Gastroesophageal sphincter (tissue), 4 donors: ENCODE measurements around the gene CCDC92. TPM values are rescaled to one million over a fixed set of nuclear protein-coding genes. Genes with fewer than 3 reads are reported as not detected.

Source experiments
- ATAC-seq: fragments of 150-250 bp; one replicate; pipeline ENCODE4 v1.9.1; 2016; ENCODE audit warnings: mild to moderate bottlenecking, moderate library complexity
- H3K27ac ChIP-seq, 4 donors: fragments of 200-600 bp; sonication (generic) in 3 of 4; 1 replicate in 3 of 4; 2 replicates in 1 of 4; pipeline ENCODE4 v1.5.1; 2016 to 2019
- H3K27me3 ChIP-seq: fragments of 200-600 bp; sonication (generic); one replicate; pipeline ENCODE4 v1.5.1; 2019
- H3K36me3 ChIP-seq, 2 donors: fragments of 200-600 bp; sonication (generic); one replicate each; pipeline ENCODE4 v1.5.1; 2019; ENCODE audit warnings: control low read depth in 1 of 2
- H3K4me1 ChIP-seq, 3 donors: fragments of 200-600 bp; sonication (generic); 1 replicate in 2 of 3; 2 replicates in 1 of 3; pipeline ENCODE4 v1.5.1; 2016 to 2019; ENCODE audit warnings: control low read depth in 2 of 3
- H3K4me3 ChIP-seq, 2 donors: fragments of 200-600 bp; sonication (generic); one replicate each; pipeline ENCODE4 v1.5.1; 2019; ENCODE audit warnings: mild to moderate bottlenecking in 1 of 2, moderate library complexity in 1 of 2
- H3K9me3 ChIP-seq, 3 donors: fragments of 200-600 bp; sonication (generic); one replicate each; pipeline ENCODE4 v1.5.1; 2017 to 2019; ENCODE audit warnings: control low read depth in 2 of 3
- CTCF ChIP-seq, 4 experiments: fragments of 200-600 bp in 2 of 4; fragments of 450-650 bp in 2 of 4; sonication (generic) in 1 of 4; IDR thresholded peaks; one replicate each; pipeline ENCODE4 v1.5.1; 2017 to 2019; ENCODE audit warnings: antibody characterized with exemption in 4 of 4, mild to moderate bottlenecking in 2 of 4, moderate library complexity in 2 of 4
- EP300 ChIP-seq: sonication (generic); formaldehyde crosslinking; IDR thresholded peaks from one replicate; pipeline ENCODE4 v1.6.1; 2017; ENCODE audit warnings: antibody characterized with exemption, mild to moderate bottlenecking
- POLR2A ChIP-seq, 2 donors: fragments of 450-650 bp; IDR thresholded peaks; one replicate each; pipeline ENCODE4 v1.6.1; 2017; ENCODE audit warnings: antibody characterized with exemption in 2 of 2, mild to moderate bottlenecking in 2 of 2, moderate library complexity in 1 of 2
- POLR2AphosphoS5 ChIP-seq: sonication (generic); formaldehyde crosslinking; IDR thresholded peaks from one replicate; pipeline ENCODE4 v1.6.1; 2017; ENCODE audit warnings: antibody characterized with exemption
- WGBS, 2 donors: methylation state at CpG; one replicate each; pipeline ENCODE4 v1.1.5; 2018; ENCODE audit warnings: low coverage in 1 of 2; 5-methylcytosine and 5-hydroxymethylcytosine counted together
- total RNA-seq, 4 donors: library from RNA; depleted of rRNA; stranded (reverse); fragments of >200 nt; gene quantifications; one replicate each; pipeline ENCODE4 v1.1.0, GENCODE V29; 2016

CCDC92 gene
- total RNA-seq, 4 donors from 2014 or later = 26.2 to 74.3 (median 34.2) TPM

GRCh38 chr12:123983822-123984485 is 11.3 kb upstream of the CCDC92 start:
- peaks cover 0 to 17% of the 10 kb centered on the region in 2 donors for H3K36me3 ChIP-seq
- no peak overlapping the region for H3K27ac ChIP-seq
- no peaks in the 10 kb centered on the region for H3K9me3 ChIP-seq
- peak; percentile 83 for ATAC-seq
- peaks cover 0 to 18% (median 3%) of the 10 kb centered on the region in 3 donors for H3K4me1 ChIP-seq
- H3K27me3 ChIP-seq = no peaks in the 10 kb centered on the region
- WGBS, 2 donors = 35 to 45% methylated on average over 5 to 6 of the region's 7 CpGs
- H3K4me3 ChIP-seq = no peak overlapping the region
- TF ChIP-seq EP300 (no peak), POLR2A (IDR thresholded peaks at IDR 0.05) (no peak), POLR2AphosphoS5 (no peak), CTCF (IDR thresholded peaks at IDR 0.05) (peak; percentile 32 to 66 (median 48))

- peaks cover 0 to 4% of the 10 kb centered on the region in 2 donors for H3K36me3 ChIP-seq
- peaks cover 0 to 18% (median 3%) of the 10 kb centered on the region in 3 donors for H3K4me1 ChIP-seq
- no peak for TF ChIP-seq EP300
- TF ChIP-seq CTCF (IDR thresholded peaks at IDR 0.05) = no peak
- TF ChIP-seq POLR2A (IDR thresholded peaks at IDR 0.05) = no peak
- TF ChIP-seq POLR2AphosphoS5 = no peak
- no peak overlapping the region for H3K27ac ChIP-seq
- no peak overlapping the region for H3K4me3 ChIP-seq
- ATAC-seq = no peak
- no peaks in the 10 kb centered on the region for H3K27me3 ChIP-seq
- 92 to 93% methylated on average over 4 to 6 of the region's 7 CpGs for WGBS, 2 donors
- H3K9me3 ChIP-seq = no peaks in the 10 kb centered on the region
Measured at GRCh38 chr12:123982269-123982668, 9.6 kb upstream of the CCDC92 start.

GRCh38 chr12:123979566-123979965 is 6.9 kb upstream of the CCDC92 start:
- TF ChIP-seq POLR2A (IDR thresholded peaks at IDR 0.05) (no peak), EP300 (no peak), POLR2AphosphoS5 (no peak), CTCF (IDR thresholded peaks at IDR 0.05) (no peak)
- 91 to 93% methylated on average over 6 of the region's 6 CpGs for WGBS, 2 donors
- Histone ChIP-seq H3K9me3 (no peaks in the 10 kb centered on the region), H3K4me3 (no peak overlapping the region), H3K27me3 (no peaks in the 10 kb centered on the region), H3K4me1 (peaks cover 0 to 24% (median 1%) of the 10 kb centered on the region in 3 donors), H3K27ac (no peak overlapping the region), H3K36me3 (peaks cover 0 to 17% of the 10 kb centered on the region in 2 donors)
- ATAC-seq = no peak

- H3K4me1 ChIP-seq = peaks cover 0 to 28% (median 6%) of the 10 kb centered on the region in 3 donors
- TF ChIP-seq EP300 (no peak), CTCF (IDR thresholded peaks at IDR 0.05) (no peak)
- H3K27ac ChIP-seq = no peak overlapping the region
- ATAC-seq = no peak
- H3K9me3 ChIP-seq = no peaks in the 10 kb centered on the region
- H3K36me3 ChIP-seq = peaks cover 0 to 17% of the 10 kb centered on the region in 2 donors
- no peaks in the 10 kb centered on the region for H3K27me3 ChIP-seq
- 83 to 84% methylated on average over 7 of the region's 7 CpGs for WGBS, 2 donors
- H3K4me3 ChIP-seq = no peak overlapping the region
Measured at GRCh38 chr12:123976227-123976826, 3.7 kb upstream of the CCDC92 start.
